ENCODE results near the gene AASDHPPT. TPM values are rescaled to one million over a fixed set of nuclear protein-coding genes. Genes with fewer than 3 reads are reported as not detected.

AASDHPPT gene
- total RNA-seq, 2 donors from 2014 or later = 24.2 to 42.2 TPM

DNA sequence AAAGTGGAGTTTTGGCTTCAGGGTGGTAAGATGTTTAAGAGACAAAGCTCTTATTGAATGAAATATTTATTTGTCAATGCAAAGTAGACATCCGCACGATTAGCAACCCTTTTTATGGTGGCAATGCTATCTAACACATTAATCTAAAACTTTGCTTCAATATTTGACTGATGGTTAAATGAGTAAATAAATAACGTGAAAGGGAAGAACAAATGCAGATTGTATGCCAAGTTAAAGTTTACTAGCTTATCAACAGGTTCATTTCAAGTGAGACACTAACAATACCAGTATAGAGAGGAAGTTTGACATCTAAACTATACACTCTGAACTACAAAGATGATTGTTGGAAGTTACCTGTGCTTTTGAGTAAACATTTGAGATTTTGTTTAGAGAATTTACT, 50.1 kb downstream of the AASDHPPT start:
- H3K36me3 Mint-ChIP-seq = no peaks in the 10 kb centered on the region
- no peaks in the 10 kb centered on the region for H3K9me3 Mint-ChIP-seq
- DNase-seq (ENCODE audit: low spot score in 2 of 2) (no peak), ATAC-seq (no peak)
- no peak overlapping the region for H3K27ac Mint-ChIP-seq

DNA sequence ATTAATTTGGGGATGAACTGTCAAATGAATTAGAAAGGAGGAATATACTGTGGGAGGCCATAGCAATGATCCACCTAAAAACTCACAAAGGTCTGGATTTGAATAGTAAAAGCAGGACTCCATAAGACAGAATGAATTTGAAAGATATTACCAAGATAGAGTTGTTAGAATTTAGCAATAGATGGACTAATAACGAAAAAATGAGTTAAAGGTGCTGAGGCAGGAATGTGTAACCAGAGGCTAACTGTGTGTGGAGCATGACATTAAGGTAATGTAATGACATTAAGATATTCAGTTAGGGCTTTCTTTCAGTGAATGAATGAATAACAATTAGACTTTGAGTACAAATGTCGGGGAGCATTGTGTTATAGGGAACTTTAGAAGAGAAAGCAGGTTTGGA, 51.3 kb downstream of the AASDHPPT start:
- Mint-ChIP-seq H3K27ac (no peak overlapping the region), H3K9me3 (no peaks in the 10 kb centered on the region), H3K36me3 (no peaks in the 10 kb centered on the region)
- ATAC-seq (no peak), DNase-seq (ENCODE audit: low spot score in 2 of 2) (no peak)

DNA sequence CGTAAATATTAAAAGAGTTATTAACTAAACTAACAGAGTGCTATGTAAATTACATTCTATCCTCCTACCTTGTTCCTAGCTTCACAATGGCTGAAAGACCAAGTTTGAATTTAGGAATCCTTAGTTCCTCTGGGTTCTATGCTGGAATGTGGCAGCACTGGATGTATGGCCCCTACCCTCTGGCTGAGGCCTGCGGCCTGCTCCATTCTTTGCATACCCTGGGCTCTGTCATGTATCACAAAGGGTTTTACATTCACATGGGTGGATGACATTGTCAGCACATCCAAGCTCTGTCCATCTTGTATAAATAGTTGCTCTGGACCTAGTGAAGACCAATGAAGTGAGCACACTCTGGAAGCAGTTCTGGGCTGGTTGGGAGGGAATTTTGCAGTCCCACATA, 54.5 kb downstream of the AASDHPPT start:
- no peaks in the 10 kb centered on the region for H3K36me3 Mint-ChIP-seq
- no peak for DNase-seq (ENCODE audit: low spot score in 2 of 2)

GRCh38 chr11:106132582-106133354, 55.3 kb downstream of the AASDHPPT start:
- Mint-ChIP-seq H3K36me3 (no peaks in the 10 kb centered on the region), H3K9me3 (no peaks in the 10 kb centered on the region), H3K27ac (no peak overlapping the region)
- peak in 1 of 2 donors; percentile 18 for ATAC-seq
- DNase-seq (ENCODE audit: low spot score in 2 of 2) = no peak

More for the DNA sequence above, 54.5 kb downstream of the AASDHPPT start:
- ATAC-seq = no peak
- Mint-ChIP-seq H3K27ac (no peak overlapping the region), H3K9me3 (no peaks in the 10 kb centered on the region)

- Mint-ChIP-seq H3K36me3 (no peaks in the 10 kb centered on the region), H3K27ac (no peak overlapping the region), H3K9me3 (no peaks in the 10 kb centered on the region)
- no peak for ATAC-seq
- DNase-seq (ENCODE audit: low spot score in 2 of 2) = no peak
Measured at GRCh38 chr11:106133529-106133928, 56.1 kb downstream of the AASDHPPT start.

GRCh38 chr11:106137061-106137460, 59.6 kb downstream of the AASDHPPT start:
- no peaks in the 10 kb centered on the region for H3K36me3 Mint-ChIP-seq
- ATAC-seq = no peak
- H3K9me3 Mint-ChIP-seq = no peaks in the 10 kb centered on the region
- H3K27ac Mint-ChIP-seq = no peak overlapping the region
- DNase-seq (ENCODE audit: low spot score in 2 of 2) = no peak

DNA sequence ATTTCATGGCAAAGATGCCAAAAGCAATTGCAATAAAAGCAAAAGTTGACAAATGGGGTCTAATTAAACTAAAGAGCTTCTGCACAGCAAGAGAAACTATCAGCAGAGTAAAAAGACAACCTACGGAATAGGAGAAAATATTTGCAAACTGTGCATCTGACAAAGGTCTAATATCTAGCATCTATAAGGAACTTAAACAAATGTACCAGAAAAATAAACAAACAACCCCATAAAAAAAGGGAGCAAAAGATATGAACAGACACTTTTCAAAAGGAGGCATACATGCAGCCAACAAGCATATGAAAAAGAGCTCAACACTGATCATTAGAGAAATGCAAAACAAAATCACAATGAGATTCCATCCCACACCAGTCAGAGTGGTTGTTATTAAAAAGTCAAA, 60.3 kb downstream of the AASDHPPT start:
- no peaks in the 10 kb centered on the region for H3K36me3 Mint-ChIP-seq
- ATAC-seq (no peak), DNase-seq (ENCODE audit: low spot score in 2 of 2) (no peak)
- H3K9me3 Mint-ChIP-seq = no peaks in the 10 kb centered on the region
- no peak overlapping the region for H3K27ac Mint-ChIP-seq

Other genes with a start within 250 kb of the AASDHPPT start
- gene MSANTD4, start 55.4 kb upstream of the AASDHPPT start, total RNA-seq = 10 to 100 TPM; 14.2 to 16.3 TPM
- 10 to 100 TPM in 1 of 2 donors, 1 to 10 TPM in 1; 8.5 to 13.0 TPM for gene KBTBD3, start 315 bp upstream of the AASDHPPT start, total RNA-seq

Measured in activated naive CD4-positive, alpha-beta T cell treated with anti-CD3 and anti-CD28 coated beads, Interleukin-2, amount 50 U/mL, for 72 hours (primary cell).